ENCODE results near the gene PCGF3. TPM values are rescaled to one million over a fixed set of nuclear protein-coding genes. Genes with fewer than 3 reads are reported as not detected.

The PCGF3 gene
- total RNA-seq, 1 experiment from 2014 or later: 83.9 TPM

DNA sequence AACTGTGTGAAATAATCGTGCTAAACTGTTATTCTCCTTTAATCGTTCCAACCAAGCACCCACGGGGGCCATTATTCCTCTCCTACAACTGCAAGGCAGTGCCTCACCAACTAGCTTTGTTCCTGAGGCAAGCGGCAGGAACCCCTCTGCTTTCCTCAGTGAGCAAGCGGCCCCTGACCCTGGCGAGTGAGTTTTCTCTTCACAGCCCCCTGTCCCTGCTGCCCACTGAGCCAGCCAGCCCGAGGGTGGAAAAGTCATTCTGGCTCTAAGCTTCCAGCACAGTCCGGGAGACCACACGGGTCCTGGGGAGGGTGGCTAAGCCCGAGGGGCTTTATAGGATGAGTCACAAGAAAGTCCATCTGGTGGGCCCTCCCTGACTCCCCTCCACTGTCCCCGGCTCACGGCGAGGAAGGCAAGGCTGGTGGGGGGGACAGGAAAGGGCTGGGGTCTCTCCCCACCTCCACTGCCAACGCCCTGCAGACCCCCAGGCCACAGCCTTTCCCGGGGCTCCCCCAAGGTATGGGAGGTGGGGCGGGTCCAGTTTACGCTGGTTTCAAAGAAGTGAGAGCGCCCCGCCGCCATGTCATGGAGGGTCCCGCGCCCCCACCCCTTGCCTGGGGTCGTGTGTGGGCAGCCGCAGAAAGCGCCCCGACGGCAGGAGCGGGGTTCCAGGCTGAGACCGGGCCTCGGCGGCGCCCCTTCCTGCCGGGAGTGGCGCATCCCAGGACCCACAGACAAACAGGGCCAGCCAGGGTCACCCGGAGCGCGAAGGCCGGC, 75.3 kb downstream of the PCGF3 start:
- DNase-seq (ENCODE audit: low spot score): no peak
- CTCF ChIA-PET: no interaction called here
- peaks cover 46% of the 10 kb centered on the region for H3K36me3 ChIP-seq (ENCODE audit: insufficient read depth, low read length, poor library complexity, severe bottlenecking)
- H3K4me1 ChIP-seq (ENCODE audit: insufficient read depth, low read length, poor library complexity, severe bottlenecking): peaks cover 13% of the 10 kb centered on the region
- peak overlapping the region; percentile 98 for H3K4me3 ChIP-seq (ENCODE audit: low read depth, low read length, poor library complexity, severe bottlenecking)
- BruUV-seq (replicated peaks): no TSS peak
- no peak for TF ChIP-seq EZH2 (IDR thresholded peaks at IDR 0.05; ENCODE audit: borderline replicate concordance, low read depth, low read length, poor library complexity, severe bottlenecking)
- TF ChIP-seq, protein P1, sequence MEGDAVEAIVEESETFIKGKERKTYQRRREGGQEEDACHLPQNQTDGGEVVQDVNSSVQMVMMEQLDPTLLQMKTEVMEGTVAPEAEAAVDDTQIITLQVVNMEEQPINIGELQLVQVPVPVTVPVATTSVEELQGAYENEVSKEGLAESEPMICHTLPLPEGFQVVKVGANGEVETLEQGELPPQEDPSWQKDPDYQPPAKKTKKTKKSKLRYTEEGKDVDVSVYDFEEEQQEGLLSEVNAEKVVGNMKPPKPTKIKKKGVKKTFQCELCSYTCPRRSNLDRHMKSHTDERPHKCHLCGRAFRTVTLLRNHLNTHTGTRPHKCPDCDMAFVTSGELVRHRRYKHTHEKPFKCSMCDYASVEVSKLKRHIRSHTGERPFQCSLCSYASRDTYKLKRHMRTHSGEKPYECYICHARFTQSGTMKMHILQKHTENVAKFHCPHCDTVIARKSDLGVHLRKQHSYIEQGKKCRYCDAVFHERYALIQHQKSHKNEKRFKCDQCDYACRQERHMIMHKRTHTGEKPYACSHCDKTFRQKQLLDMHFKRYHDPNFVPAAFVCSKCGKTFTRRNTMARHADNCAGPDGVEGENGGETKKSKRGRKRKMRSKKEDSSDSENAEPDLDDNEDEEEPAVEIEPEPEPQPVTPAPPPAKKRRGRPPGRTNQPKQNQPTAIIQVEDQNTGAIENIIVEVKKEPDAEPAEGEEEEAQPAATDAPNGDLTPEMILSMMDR (conservative IDR thresholded peaks at IDR 0.05; ENCODE audit: low read depth, low read length): no peak
- no peaks in the 10 kb centered on the region for H3K9me3 ChIP-seq (ENCODE audit: low read depth, low read length, poor library complexity, severe bottlenecking)
- POLR2A ChIA-PET (ENCODE audit: low non-redundant PET): interaction anchor here (0.5 kb wide), 1 partner anchor 214 kb away, joined by 3 read pairs; no protein-coding TSS in a partner anchor
- intact Hi-C loops (cut with micrococcal nuclease; ENCODE audit: unreplicated experiment): no loop called here
- H3K27me3 ChIP-seq (replicated peaks; ENCODE audit: insufficient read depth, low read depth, low read length, poor library complexity): no peaks in the 10 kb centered on the region
- H3K27ac ChIP-seq (ENCODE audit: low read depth, low read length, poor library complexity, severe bottlenecking): peak overlapping the region; percentile 97

GRCh38 chr4:781493-782216, 76.0 kb downstream of the PCGF3 start:
- H3K4me3 ChIP-seq (ENCODE audit: low read depth, low read length, poor library complexity, severe bottlenecking): peak overlapping the region; percentile 98
- H3K4me1 ChIP-seq (ENCODE audit: insufficient read depth, low read length, poor library complexity, severe bottlenecking): peaks cover 13% of the 10 kb centered on the region
- no TSS peak for BruUV-seq (replicated peaks)
- peaks cover 40% of the 10 kb centered on the region for H3K36me3 ChIP-seq (ENCODE audit: insufficient read depth, low read length, poor library complexity, severe bottlenecking)
- intact Hi-C loops (cut with micrococcal nuclease; ENCODE audit: unreplicated experiment): no loop called here
- no peaks in the 10 kb centered on the region for H3K27me3 ChIP-seq (replicated peaks; ENCODE audit: insufficient read depth, low read depth, low read length, poor library complexity)
- CTCF ChIA-PET: no interaction called here
- peak overlapping the region; percentile 97 for H3K27ac ChIP-seq (ENCODE audit: low read depth, low read length, poor library complexity, severe bottlenecking)
- no peak for TF ChIP-seq EZH2 (IDR thresholded peaks at IDR 0.05; ENCODE audit: borderline replicate concordance, low read depth, low read length, poor library complexity, severe bottlenecking)
- TF ChIP-seq, protein P1 (conservative IDR thresholded peaks at IDR 0.05; ENCODE audit: low read depth, low read length): no peak
- POLR2A ChIA-PET (ENCODE audit: low non-redundant PET): interaction anchor here (0.5 kb wide), 1 partner anchor 213 kb away, joined by 3 read pairs; no protein-coding TSS in a partner anchor
- DNase-seq (ENCODE audit: low spot score): peak; percentile 100
- H3K9me3 ChIP-seq (ENCODE audit: low read depth, low read length, poor library complexity, severe bottlenecking): no peaks in the 10 kb centered on the region

DNA sequence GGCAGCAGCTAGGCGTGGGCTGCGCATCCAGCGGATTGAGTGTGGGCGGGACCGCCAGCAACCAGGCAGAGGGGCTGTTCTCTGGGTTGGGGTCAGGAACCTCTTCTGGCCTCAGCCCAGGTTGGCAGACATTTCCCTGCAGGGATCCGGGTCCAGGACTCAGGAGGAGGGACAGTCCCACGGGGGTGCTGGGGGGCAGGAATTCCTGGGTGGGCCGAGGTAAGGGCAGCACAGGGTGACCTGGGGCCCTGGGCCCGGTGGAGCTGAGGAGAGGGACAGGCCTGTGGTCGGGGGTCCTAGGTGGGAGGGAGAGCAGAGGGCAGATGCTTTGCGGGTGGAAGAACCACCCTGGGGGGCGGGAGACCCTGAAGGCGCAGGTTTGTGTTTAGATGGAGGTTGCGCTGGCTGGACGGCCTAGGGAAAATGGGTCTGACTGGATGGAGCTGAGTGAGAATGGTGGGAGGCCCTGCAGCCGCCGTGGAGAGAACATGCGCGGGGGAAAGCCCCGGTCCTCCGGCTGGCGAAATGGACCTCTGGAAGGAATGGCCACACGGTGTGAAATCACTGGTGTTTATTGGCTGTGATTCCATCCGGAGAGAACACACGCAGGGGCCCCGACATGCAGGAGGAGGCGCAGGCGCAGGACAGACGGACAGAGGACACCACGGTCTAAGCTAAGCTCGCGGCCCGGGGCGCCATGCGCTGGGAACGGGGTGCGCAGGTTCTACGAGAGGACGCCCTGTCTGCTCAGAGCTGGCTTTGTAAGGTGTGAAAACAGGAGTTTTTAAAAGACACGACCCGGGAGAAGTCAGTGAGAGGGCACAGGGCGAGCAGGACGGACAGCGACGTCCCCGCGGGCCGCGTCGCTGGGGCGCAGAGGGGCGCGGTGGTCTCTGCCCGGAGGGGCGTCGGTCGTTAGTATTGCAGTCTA, 79.0 kb downstream of the PCGF3 start:
- no peak for DNase-seq (ENCODE audit: low spot score)
- intact Hi-C loops (cut with micrococcal nuclease; ENCODE audit: unreplicated experiment): no loop called here
- ChIA-PET POLR2A (ENCODE audit: low non-redundant PET) (no interaction called here), CTCF (interaction anchor here (0.7 kb wide), 1 partner anchor 111 kb away, joined by 3 read pairs; the partner anchor contains the start of gene ATP5ME)
- Histone ChIP-seq H3K4me1 (ENCODE audit: insufficient read depth, low read length, poor library complexity, severe bottlenecking) (peaks cover 8% of the 10 kb centered on the region), H3K27me3 (replicated peaks; ENCODE audit: insufficient read depth, low read depth, low read length, poor library complexity) (no peaks in the 10 kb centered on the region), H3K9me3 (ENCODE audit: low read depth, low read length, poor library complexity, severe bottlenecking) (no peaks in the 10 kb centered on the region), H3K4me3 (ENCODE audit: low read depth, low read length, poor library complexity, severe bottlenecking) (no peak overlapping the region), H3K27ac (ENCODE audit: low read depth, low read length, poor library complexity, severe bottlenecking) (no peak overlapping the region), H3K36me3 (ENCODE audit: insufficient read depth, low read length, poor library complexity, severe bottlenecking) (peaks cover 13% of the 10 kb centered on the region)
- no peak for TF ChIP-seq EZH2 (IDR thresholded peaks at IDR 0.05; ENCODE audit: borderline replicate concordance, low read depth, low read length, poor library complexity, severe bottlenecking)
- TF ChIP-seq, protein P1 (conservative IDR thresholded peaks at IDR 0.05; ENCODE audit: low read depth, low read length): no peak
- BruUV-seq (replicated peaks): no TSS peak

Measured in A673 (cell line).